ENCODE data around the gene KLHL29. TPM values are rescaled to one million over a fixed set of nuclear protein-coding genes. Genes with fewer than 3 reads are reported as not detected.

Gene KLHL29
- total RNA-seq, 1 experiment from 2014 or later, result 34.1 TPM

DNA sequence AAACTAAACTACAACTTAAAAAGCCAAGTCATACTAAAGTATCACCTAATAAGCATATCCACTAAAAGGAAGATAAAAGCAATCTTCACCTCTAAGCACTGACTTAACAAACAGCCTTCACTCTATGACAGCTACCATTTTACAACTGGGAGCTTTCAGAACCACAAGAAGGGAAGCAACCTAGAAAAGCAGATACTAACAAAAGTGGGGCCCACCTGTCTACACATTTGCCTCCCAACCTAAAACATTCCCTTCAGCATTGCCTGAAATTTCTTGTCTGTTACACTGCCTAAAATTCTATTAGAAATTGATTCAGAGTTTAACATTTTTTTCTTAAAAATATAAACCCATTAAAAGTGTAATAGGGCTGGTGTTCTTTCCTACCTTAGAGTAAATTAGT lies 370.0 kb downstream of the KLHL29 start:
- no peaks in the 10 kb centered on the region for H3K9me3 ChIP-seq (replicated peaks)
- no peak overlapping the region for H3K27ac ChIP-seq
- H3K4me3 ChIP-seq, result no peak overlapping the region
- peaks cover 32% of the 10 kb centered on the region for H3K36me3 ChIP-seq
- no peak for DNase-seq
- peaks cover 11% of the 10 kb centered on the region for H3K4me1 ChIP-seq
- no peaks in the 10 kb centered on the region for H3K27me3 ChIP-seq

DNA sequence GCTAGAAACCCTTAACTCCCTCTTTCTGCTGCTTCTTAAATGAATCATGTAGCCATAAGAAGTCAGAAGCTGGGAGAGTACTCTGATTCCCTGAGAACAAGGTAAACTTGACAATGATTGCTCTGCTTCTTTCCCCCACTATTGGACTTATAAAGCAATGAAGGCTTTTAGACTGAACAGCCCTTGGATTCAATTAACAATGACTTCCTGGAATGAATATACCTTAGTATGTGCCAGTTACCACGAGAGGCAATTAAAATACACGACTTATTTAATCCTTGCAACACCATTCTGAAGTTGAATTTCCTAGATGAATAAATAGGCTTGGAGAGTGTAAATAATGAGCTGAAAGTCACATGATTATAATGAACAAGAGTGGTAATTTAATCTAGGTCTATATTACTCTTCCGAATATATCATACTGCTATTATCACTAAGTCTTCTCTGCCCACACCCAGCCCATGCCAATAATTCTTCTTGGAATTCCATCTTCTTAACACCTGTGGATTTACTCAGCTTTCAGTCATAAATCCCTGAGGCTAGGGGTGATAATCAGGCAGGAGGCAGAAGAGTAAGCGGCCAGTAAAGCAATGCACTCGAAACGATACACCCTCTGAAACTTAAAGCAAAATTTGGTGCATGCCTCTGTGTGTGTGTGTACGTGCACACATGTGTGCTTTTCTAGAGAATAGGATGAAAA lies 371.8 kb downstream of the KLHL29 start:
- no peak for DNase-seq
- H3K27me3 ChIP-seq, result no peaks in the 10 kb centered on the region
- H3K4me1 ChIP-seq, result peaks cover 11% of the 10 kb centered on the region
- no peak overlapping the region for H3K27ac ChIP-seq
- no peak overlapping the region for H3K4me3 ChIP-seq
- peaks cover 31% of the 10 kb centered on the region for H3K36me3 ChIP-seq
- no peaks in the 10 kb centered on the region for H3K9me3 ChIP-seq (replicated peaks)

DNA sequence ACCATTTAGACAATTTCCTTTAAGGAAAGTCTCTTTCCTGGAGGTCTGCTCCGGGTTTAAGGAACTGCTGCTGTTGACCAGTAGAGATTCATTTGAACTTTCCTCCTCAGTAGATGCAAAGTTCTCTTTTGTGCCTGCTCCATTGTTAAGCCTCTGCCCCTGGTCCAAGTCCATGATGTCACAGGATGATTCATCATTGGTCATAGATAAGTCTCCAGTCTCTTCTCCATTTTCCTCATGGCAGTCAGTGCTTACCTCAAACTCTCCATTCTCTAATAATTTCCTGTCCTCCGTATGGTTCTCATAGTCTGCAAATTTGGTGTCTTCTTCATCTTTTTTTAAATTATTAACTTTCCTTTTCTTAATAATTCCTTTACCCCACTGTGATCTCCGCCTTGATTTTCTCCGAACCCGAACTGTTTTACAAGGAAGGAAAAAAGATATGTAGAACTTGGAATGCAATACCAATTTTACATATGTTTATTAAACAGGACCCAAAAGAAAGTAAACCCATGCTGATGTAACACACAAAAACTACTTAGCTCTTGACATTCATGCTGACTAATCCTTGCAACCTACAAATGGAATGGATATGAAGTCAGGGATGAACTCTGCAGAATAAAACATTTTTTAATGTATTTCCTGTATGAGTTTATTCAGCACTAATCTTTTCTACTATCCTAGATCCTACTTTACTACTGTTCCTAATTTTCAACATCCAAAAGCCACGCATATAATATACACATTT lies 372.9 kb downstream of the KLHL29 start:
- H3K27me3 ChIP-seq, result no peaks in the 10 kb centered on the region
- DNase-seq, result peak; percentile 23 to 51
- no peak overlapping the region for H3K27ac ChIP-seq
- H3K4me1 ChIP-seq, result peaks cover 11% of the 10 kb centered on the region
- no peaks in the 10 kb centered on the region for H3K9me3 ChIP-seq (replicated peaks)
- H3K36me3 ChIP-seq, result peaks cover 31% of the 10 kb centered on the region
- no peak overlapping the region for H3K4me3 ChIP-seq
